ENCODE results near the gene TMEM107. TPM values are rescaled to one million over a fixed set of nuclear protein-coding genes. Genes with fewer than 3 reads are reported as not detected.

The TMEM107 gene
- polyA plus RNA-seq, 1 donor, result 26.9 TPM

DNA sequence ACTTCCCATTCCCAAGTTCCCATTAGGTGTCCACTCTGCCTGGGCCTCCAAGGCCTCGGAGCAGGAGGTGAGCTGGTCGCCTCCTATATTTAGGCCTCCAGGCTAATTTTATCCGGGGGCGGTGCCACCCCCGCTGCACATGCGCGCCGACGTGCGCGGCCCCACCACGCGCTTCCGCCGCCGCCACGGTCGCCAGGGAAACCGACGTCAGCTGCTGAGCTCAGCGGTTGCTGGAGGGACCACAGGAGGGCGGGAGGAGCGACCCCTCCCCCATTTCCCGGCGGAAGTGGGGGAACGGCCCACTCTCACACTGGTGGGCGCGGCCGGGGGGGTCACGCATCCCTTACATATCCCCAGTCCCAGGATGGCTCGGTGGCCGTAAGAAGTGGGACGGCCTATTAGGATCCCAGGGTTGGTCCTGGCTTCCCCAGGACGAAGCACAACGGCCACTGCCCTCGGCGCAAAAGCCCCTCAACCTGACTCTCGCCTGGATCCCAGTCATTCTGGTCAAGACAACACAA, 25.0 kb downstream of the TMEM107 start:
- peak; percentile 92 for DNase-seq

- no peak for DNase-seq
Observed at GRCh38 chr17:8150194-8151119, 25.7 kb downstream of the TMEM107 start.

GRCh38 chr17:8149419-8150193, 26.6 kb downstream of the TMEM107 start:
- DNase-seq, result no peak

DNA sequence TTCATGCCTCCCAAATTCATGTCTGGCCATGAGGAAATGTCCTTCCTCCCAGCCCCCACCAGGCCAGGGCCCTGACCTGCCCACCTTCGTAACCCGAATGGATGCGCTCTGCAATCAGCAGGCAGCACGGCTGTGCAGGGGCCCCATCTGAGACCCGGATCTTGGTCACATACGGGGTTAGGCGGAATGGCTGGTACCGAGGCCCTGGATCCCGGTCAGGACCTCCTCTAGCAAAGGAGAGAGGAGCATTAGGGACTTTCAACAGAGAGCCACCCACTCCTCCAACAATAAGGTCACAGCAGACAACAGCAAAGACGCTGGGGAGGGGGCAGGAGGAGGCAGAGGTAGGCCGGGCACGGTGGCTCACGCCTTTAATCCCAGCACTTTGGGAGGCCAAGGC, 27.6 kb downstream of the TMEM107 start:
- no peak for DNase-seq

- DNase-seq, result no peak
Observed at GRCh38 chr17:8147805-8148404, 28.3 kb downstream of the TMEM107 start.

DNA sequence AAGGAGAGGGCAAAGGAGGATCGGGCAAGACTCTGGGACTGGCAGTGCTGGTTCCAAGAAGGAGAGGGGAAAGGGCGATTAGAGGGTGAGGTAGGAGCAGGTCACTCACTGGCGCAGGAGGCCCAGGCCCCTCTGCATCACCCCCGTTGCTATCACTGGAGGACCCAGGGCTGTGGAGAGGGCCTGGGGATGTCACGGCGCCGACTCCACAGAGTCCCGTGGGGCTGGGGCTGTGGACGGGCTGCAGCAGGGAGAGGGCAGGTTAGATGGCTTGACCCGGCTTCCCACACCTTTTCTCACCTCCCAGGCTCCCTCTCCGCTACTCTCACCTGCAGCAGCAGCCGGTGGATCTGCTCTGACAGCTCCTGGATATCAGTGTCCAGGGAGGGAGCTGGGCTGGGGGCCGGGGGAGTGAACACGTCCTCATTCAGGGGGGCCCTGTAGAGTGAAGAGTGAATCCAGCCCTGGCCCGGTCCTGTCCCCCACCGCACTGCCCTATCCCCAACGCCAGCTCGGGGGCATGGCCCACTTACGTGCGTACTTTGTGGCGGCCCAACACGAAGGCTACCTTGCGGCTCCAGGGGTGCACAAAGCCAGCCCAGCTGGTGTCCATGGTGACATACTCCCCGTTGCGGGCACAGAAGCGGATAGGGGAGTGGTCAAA, 28.9 kb downstream of the TMEM107 start:
- DNase-seq, result no peak

GRCh38 chr17:8146381-8147140, 29.6 kb downstream of the TMEM107 start:
- DNase-seq, result no peak

- DNase-seq, result no peak
Observed at GRCh38 chr17:8145811-8146210, 30.4 kb downstream of the TMEM107 start.

- no peak for DNase-seq
Observed at GRCh38 chr17:8144401-8145231, 31.6 kb downstream of the TMEM107 start.

DNA sequence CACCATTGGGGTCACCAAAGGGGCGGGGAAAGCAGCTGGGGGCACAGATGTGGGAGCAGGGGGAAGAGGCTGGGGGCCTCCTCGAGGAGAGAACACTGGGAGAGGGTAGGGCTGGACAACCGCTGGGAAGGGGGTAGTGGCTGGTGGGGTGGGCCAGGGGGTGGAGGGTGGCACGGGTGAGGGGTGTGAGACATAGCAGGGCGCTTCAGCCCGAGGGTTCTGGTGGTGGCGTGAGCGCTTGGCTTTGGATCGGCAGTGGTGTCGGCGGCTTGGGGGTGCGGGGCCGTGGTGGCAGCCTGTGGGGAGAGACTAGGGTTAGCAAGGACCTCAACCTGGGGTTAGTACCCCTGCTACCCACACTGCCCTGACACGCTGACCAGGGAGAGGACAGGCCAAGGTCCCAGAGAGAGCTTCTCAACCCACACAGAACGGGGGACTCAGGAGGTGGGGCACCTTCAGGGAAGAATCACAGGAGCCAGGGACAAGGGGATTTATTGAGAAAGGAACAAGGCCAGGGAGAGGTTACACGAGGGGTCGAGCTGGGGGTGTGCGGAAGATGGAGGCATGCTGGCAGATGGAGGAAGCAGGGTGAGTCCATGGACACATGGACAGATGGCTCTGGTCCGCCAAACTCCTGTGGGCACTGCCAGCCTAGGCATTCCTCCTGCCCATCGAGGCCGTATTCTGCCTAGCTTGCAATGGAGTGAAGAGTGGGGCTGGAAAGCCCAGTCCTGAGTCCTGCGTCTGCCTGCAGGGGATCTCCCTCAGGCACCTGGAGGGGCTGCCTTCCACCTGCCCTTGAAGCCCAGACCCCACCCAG, 32.4 kb downstream of the TMEM107 start:
- DNase-seq, result no peak

GRCh38 chr17:8142887-8143580, 33.1 kb downstream of the TMEM107 start:
- DNase-seq, result no peak

DNA sequence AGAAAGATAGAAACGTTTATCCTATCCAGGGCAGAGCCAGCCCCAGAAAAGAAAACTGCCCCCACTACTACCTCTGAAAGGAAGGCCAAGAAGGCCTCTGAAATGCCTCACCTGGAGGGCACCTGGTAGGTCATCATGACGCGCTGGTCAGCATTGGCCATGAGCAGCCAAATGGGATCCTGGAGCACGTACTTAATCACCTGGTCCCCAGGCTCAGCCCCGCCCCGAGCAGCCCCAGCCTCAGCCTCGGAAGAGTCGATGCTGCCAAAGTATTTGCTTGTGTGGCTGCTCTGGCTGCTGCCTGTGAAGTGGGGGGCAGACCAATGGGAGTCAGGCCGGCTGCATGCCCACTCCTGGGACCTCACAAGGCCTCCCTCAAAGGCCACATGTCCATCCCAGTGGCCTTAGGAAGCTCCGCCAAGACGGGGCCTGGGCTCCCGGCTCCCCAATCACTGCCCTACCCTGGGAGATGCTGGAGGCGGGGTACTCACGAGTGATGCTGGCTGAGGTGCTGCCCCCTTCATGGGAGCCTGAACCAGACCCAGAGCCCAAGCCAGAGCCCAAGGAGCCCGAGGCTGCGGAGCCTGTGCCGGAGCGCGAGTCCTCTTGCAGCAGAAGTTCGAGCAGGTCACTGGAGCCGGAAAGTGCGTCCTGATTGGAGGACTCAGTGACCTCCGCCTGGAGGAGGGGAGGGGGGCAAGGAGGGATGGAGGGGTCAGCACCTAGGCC, 33.9 kb downstream of the TMEM107 start:
- no peak for DNase-seq

DNA sequence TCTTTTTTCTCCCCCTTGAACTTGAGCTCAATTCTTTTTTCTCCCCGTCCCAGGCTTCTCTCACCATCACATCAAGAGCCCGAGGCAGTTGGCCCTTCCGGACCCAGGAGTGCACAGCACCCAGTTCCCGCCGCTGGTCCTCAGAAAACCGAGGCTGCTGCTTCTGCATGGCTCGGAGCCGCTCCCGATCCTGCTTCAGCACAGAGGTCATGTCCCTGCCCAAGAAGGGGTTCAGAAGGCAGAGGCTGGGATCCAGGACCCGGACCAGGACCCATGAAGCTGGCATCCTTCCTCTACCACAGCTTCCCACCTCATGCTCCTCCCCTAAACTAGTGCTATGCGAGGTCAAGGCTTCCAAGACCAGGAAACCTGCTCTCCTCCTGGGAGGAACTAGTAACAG, 34.4 kb downstream of the TMEM107 start:
- DNase-seq, result no peak

DNA sequence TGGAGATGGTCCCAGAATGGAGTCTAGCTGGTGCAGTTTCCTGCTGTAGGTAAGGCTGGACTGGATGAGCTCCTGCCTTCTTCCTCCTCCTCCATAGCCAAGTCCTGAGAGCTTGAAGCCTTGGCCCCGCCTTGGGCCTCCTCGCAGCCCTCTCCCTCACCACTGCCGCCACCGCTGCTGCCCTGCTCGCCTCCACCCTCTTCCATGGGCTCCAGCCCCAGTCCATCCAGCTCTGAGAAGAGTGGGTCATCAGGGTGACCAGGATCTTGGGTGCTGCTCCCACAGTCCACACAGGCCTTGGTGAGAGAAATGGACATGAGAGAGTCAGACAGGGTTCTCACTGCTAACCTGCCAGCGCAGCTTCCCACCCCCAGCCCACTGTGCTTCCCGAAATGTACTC, 35.1 kb downstream of the TMEM107 start:
- DNase-seq, result no peak

GRCh38 chr17:8140065-8141029, 35.8 kb downstream of the TMEM107 start:
- DNase-seq, result no peak

- peak; percentile 96 for DNase-seq
Observed at GRCh38 chr17:8138672-8139371, 37.4 kb downstream of the TMEM107 start.

Measured in left kidney (tissue), 2 donors.